ENCODE results near the gene GORASP2. TPM values are rescaled to one million over a fixed set of nuclear protein-coding genes. Genes with fewer than 3 reads are reported as not detected.
"Not testable (repeated sequence)": the region's sequence is repeated elsewhere in the genome, so short reads cannot be mapped to it uniquely, and the experiment has no call there.

The GORASP2 gene
- polyA plus RNA-seq, 1 donor: 66.1 TPM

DNA sequence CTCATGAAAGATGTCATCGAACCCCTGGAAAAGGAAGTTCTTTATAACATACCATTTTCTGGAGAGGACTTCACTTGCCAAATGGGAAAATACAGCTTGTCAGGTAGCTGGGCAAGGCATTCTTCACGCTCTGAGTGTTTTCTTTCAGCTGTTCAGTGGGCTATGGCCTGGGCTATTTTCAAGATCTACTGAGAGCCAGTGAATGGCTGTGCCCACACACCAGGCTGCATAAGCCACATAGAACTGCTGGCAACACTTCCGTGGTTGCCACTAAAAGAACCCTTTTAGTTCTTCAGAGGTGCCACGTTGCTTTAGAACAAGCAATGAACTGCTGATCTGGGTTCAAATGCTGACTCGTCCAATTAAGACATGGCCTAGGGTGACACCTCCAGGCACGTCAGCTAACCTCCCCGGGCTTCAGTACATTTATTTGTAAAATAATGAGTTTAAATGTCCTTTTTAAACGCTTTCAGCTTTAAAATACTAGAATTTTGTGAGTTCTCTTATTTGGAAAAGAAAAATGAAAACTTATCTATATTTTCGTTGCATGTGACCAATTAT lies 36.6 kb upstream of the GORASP2 start:
- Histone ChIP-seq H3K9me3 (ENCODE audit: control insufficient read depth, low read depth, low read length) (no peaks in the 10 kb centered on the region), H3K27ac (ENCODE audit: low read length) (no peak overlapping the region), H3K4me1 (ENCODE audit: control insufficient read depth, insufficient read depth, low read length) (no peaks in the 10 kb centered on the region), H3K27me3 (ENCODE audit: control insufficient read depth, insufficient read depth, low read length) (peaks cover 2% of the 10 kb centered on the region), H3K36me3 (ENCODE audit: control insufficient read depth, insufficient read depth, low read length) (no peaks in the 10 kb centered on the region), H3K4me3 (ENCODE audit: low read length) (no peak overlapping the region)
- DNase-seq: no peak
- no CpG with 5 or more reads among the region's 9 CpGs for WGBS (ENCODE audit: insufficient coverage, low lambda C conversion rate)

GRCh38 chr2:170895023-170895757 lies 33.9 kb upstream of the GORASP2 start:
- no CpG with 5 or more reads among the region's 3 CpGs for WGBS (ENCODE audit: insufficient coverage, low lambda C conversion rate)

GRCh38 chr2:170896622-170897021 lies 32.4 kb upstream of the GORASP2 start:
- no peak overlapping the region for H3K4me3 ChIP-seq (ENCODE audit: low read length)
- no peak for DNase-seq
- H3K4me1 ChIP-seq (ENCODE audit: control insufficient read depth, insufficient read depth, low read length): no peaks in the 10 kb centered on the region
- no peak overlapping the region for H3K27ac ChIP-seq (ENCODE audit: low read length)
- H3K9me3 ChIP-seq (ENCODE audit: control insufficient read depth, low read depth, low read length): no peaks in the 10 kb centered on the region
- no peaks in the 10 kb centered on the region for H3K36me3 ChIP-seq (ENCODE audit: control insufficient read depth, insufficient read depth, low read length)
- no CpG with 5 or more reads among the region's 4 CpGs for WGBS (ENCODE audit: insufficient coverage, low lambda C conversion rate)
- no peaks in the 10 kb centered on the region for H3K27me3 ChIP-seq (ENCODE audit: control insufficient read depth, insufficient read depth, low read length)

More at GRCh38 chr2:170895023-170895757, 33.9 kb upstream of the GORASP2 start:
- Histone ChIP-seq H3K9me3 (ENCODE audit: control insufficient read depth, low read depth, low read length) (no peaks in the 10 kb centered on the region), H3K4me3 (ENCODE audit: low read length) (no peak overlapping the region), H3K4me1 (ENCODE audit: control insufficient read depth, insufficient read depth, low read length) (no peaks in the 10 kb centered on the region), H3K27ac (ENCODE audit: low read length) (no peak overlapping the region), H3K27me3 (ENCODE audit: control insufficient read depth, insufficient read depth, low read length) (no peaks in the 10 kb centered on the region), H3K36me3 (ENCODE audit: control insufficient read depth, insufficient read depth, low read length) (no peaks in the 10 kb centered on the region)
- DNase-seq: no peak

- Histone ChIP-seq H3K27me3 (ENCODE audit: control insufficient read depth, insufficient read depth, low read length) (no peaks in the 10 kb centered on the region), H3K27ac (ENCODE audit: low read length) (no peak overlapping the region), H3K4me1 (ENCODE audit: control insufficient read depth, insufficient read depth, low read length) (no peaks in the 10 kb centered on the region), H3K36me3 (ENCODE audit: control insufficient read depth, insufficient read depth, low read length) (no peaks in the 10 kb centered on the region), H3K9me3 (ENCODE audit: control insufficient read depth, low read depth, low read length) (no peaks in the 10 kb centered on the region), H3K4me3 (ENCODE audit: low read length) (no peak overlapping the region)
- WGBS (ENCODE audit: insufficient coverage, low lambda C conversion rate): 94% methylated on average over 4 of the region's 6 CpGs
- no peak for DNase-seq
Measured at GRCh38 chr2:170897108-170897507, 31.9 kb upstream of the GORASP2 start.

DNA sequence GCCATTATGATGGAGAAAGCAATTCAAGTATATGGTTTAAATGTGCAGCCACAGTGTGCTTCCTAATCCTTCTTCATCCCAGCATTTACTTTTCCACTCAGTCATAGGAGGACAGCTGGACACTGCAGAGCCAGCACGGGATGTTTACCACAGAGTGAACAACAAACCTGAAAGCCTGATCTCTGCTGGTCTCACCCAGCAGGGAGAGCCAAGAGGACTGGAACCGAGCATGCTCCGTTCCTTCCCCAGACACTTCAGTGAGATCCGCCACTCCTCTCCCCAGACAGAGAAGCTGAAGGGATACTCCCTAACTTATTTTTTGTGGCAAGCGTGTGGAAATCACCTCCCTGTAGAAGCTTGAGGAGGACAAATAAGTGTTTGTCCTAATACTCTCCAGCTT lies 23.2 kb upstream of the GORASP2 start:
- Histone ChIP-seq H3K9me3 (ENCODE audit: control insufficient read depth, low read depth, low read length) (no peaks in the 10 kb centered on the region), H3K4me3 (ENCODE audit: low read length) (no peak overlapping the region), H3K27me3 (ENCODE audit: control insufficient read depth, insufficient read depth, low read length) (peaks cover 2% of the 10 kb centered on the region), H3K36me3 (ENCODE audit: control insufficient read depth, insufficient read depth, low read length) (no peaks in the 10 kb centered on the region), H3K4me1 (ENCODE audit: control insufficient read depth, insufficient read depth, low read length) (no peaks in the 10 kb centered on the region), H3K27ac (ENCODE audit: low read length) (no peak overlapping the region)
- DNase-seq: no peak
- WGBS (ENCODE audit: insufficient coverage, low lambda C conversion rate): no CpG with 5 or more reads among the region's 5 CpGs

DNA sequence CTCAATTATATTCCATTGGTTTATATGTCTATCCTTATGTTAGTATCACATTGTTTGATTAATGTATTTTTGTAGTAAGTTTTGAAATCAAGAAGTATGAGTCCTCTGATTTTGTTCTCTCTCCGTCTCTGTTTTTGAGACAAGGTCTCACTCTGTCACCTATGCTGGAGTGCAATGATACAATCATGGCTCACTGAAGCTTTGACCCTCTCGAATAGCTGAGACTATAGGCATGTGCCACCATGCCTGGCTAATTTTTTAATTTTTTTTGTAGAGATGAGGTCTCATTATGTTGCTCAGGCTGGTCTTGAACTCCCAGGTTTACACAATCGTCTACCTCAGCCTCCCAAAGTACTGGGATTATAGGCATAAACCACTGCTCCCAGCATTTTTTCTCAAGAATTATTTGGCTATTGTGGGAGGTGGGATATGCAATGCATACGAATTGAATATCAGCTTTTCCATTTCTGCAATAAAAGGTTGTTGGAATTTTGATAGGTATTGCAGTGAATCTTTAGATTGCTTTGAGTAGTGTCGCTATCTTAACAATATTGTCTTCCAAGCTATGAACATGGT lies 17.7 kb upstream of the GORASP2 start:
- no peak overlapping the region for H3K4me3 ChIP-seq (ENCODE audit: low read length)
- H3K27me3 ChIP-seq (ENCODE audit: control insufficient read depth, insufficient read depth, low read length): no peaks in the 10 kb centered on the region
- H3K9me3 ChIP-seq (ENCODE audit: control insufficient read depth, low read depth, low read length): peaks cover 12% of the 10 kb centered on the region
- no peaks in the 10 kb centered on the region for H3K4me1 ChIP-seq (ENCODE audit: control insufficient read depth, insufficient read depth, low read length)
- no peaks in the 10 kb centered on the region for H3K36me3 ChIP-seq (ENCODE audit: control insufficient read depth, insufficient read depth, low read length)
- no peak overlapping the region for H3K27ac ChIP-seq (ENCODE audit: low read length)
- 100% methylated on average over 1 of the region's 5 CpGs for WGBS (ENCODE audit: insufficient coverage, low lambda C conversion rate)
- no peak for DNase-seq

DNA sequence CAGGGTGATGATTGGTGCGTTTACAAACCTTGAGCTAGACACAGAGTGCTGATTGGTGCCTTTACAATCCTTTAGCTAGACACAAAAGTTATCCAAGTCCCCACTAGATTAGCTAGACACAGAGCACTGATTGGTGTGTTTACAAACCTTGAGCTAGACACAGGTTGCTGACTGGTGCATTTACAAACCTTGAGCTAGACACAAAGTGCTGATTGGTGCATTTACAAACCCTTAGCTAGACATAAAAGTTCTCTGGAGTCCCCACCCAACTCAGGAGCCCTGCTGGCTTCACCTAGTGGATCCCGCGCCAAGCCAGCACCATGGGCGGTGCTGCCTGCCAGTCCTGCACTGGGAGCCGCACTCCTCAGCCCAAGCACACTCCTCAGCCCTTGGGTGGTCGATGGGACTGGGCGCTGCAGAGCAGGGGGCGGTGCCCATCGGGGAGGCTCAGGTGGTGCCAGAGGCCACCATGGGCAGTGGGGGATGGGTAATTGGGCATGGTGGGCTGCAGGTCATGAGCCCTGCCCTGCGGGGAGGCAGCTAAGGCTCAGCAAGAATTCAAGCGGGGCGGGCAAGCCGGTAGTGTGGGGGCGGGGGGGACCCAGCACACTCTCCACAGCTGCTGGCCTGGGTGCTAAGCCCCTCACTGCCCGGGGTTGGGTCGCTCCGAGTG lies 13.9 kb upstream of the GORASP2 start:
- not testable (repeated sequence) for DNase-seq; H3K36me3 ChIP-seq (ENCODE audit: control insufficient read depth, insufficient read depth, low read length); H3K4me3 ChIP-seq (ENCODE audit: low read length); H3K27ac ChIP-seq (ENCODE audit: low read length); H3K4me1 ChIP-seq (ENCODE audit: control insufficient read depth, insufficient read depth, low read length); H3K27me3 ChIP-seq (ENCODE audit: control insufficient read depth, insufficient read depth, low read length)
- peaks cover 23% of the 10 kb centered on the region for H3K9me3 ChIP-seq (ENCODE audit: control insufficient read depth, low read depth, low read length)
- no CpG with 5 or more reads among the region's 17 CpGs for WGBS (ENCODE audit: insufficient coverage, low lambda C conversion rate)

DNA sequence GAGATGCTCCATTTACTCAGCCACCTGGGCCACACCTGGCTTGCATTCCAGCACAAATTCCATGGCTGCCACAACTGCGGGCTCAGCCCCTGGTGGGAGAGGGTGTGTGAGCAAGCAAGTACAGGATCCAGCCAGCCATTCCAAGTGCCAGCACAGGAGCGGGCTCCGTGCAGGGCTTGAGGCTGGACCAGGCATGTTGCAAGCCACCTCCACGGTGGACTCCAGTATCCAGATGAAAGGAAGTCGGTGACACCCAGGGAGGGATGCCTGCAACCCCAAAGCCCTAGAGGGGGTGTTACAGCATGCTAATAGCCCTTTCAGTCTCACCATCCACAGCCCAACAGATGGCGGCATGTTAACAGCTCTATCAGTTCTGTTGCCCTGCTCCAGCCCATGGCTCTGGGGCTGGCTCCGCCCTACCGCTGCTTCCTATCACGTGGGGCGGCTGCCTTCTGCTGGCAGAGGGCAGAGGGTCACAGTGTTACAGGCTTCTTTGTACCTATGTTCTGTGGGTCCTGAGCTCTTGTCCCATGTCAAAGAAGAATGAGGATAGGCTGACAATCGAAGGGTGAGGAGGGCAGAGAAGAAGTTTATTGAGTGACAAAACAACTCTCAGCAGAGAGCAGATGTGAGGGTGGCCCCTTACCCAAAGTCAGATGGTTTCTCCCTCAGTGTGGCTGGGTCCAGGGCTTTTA lies 11.7 kb upstream of the GORASP2 start:
- no peaks in the 10 kb centered on the region for H3K27me3 ChIP-seq (ENCODE audit: control insufficient read depth, insufficient read depth, low read length)
- no CpG with 5 or more reads among the region's 11 CpGs for WGBS (ENCODE audit: insufficient coverage, low lambda C conversion rate)
- no peak overlapping the region for H3K27ac ChIP-seq (ENCODE audit: low read length)
- H3K36me3 ChIP-seq (ENCODE audit: control insufficient read depth, insufficient read depth, low read length): no peaks in the 10 kb centered on the region
- no peak overlapping the region for H3K4me3 ChIP-seq (ENCODE audit: low read length)
- no peak for DNase-seq
- H3K4me1 ChIP-seq (ENCODE audit: control insufficient read depth, insufficient read depth, low read length): no peaks in the 10 kb centered on the region
- H3K9me3 ChIP-seq (ENCODE audit: control insufficient read depth, low read depth, low read length): peaks cover 21% of the 10 kb centered on the region

DNA sequence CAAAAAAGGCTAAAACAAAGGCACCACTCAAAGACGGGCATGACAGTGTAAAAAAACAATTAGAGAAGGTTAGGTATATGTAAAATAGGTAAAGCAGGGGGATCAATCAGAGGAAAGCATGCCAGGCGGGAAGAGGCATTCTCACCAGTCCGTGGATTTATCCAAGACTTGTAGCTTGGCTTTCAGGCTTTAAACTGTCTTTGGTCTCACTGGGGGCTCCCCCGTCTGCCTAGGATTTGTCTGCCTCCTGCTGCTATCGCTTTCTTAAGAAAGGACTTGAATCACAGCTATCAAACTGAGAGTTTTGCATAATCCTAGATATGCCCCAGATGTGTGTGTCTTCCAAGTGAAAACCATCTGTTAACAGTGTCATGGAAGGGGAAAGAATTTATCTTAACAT lies 11.1 kb upstream of the GORASP2 start:
- Histone ChIP-seq H3K4me1 (ENCODE audit: control insufficient read depth, insufficient read depth, low read length) (no peaks in the 10 kb centered on the region), H3K4me3 (ENCODE audit: low read length) (no peak overlapping the region), H3K9me3 (ENCODE audit: control insufficient read depth, low read depth, low read length) (peaks cover 22% of the 10 kb centered on the region), H3K36me3 (ENCODE audit: control insufficient read depth, insufficient read depth, low read length) (no peaks in the 10 kb centered on the region), H3K27ac (ENCODE audit: low read length) (no peak overlapping the region), H3K27me3 (ENCODE audit: control insufficient read depth, insufficient read depth, low read length) (no peaks in the 10 kb centered on the region)
- 100% methylated on average over 1 of the region's 5 CpGs for WGBS (ENCODE audit: insufficient coverage, low lambda C conversion rate)
- no peak for DNase-seq

GRCh38 chr2:170921873-170922272 lies 7.2 kb upstream of the GORASP2 start:
- not testable (repeated sequence) for H3K27me3 ChIP-seq (ENCODE audit: control insufficient read depth, insufficient read depth, low read length); H3K4me1 ChIP-seq (ENCODE audit: control insufficient read depth, insufficient read depth, low read length); H3K36me3 ChIP-seq (ENCODE audit: control insufficient read depth, insufficient read depth, low read length); DNase-seq; H3K27ac ChIP-seq (ENCODE audit: low read length); H3K4me3 ChIP-seq (ENCODE audit: low read length)
- 100% methylated on average over 1 of the region's 2 CpGs for WGBS (ENCODE audit: insufficient coverage, low lambda C conversion rate)
- H3K9me3 ChIP-seq (ENCODE audit: control insufficient read depth, low read depth, low read length): peaks cover 26% of the 10 kb centered on the region
